Testis (tissue), 2 donors: Measurements from ENCODE around the gene CDH7.

ENCODE experiments used
- CTCF ChIP-seq, 3 experiments: fragments of 450-650 bp in 2 of 3; fragments of 200-600 bp in 1 of 3; sonication (generic) in 1 of 3; IDR thresholded peaks; one replicate each; pipeline ENCODE4 v1.5.1; 2016 to 2019; ENCODE audit warnings: antibody characterized with exemption in 3 of 3, mild to moderate bottlenecking in 2 of 3, moderate library complexity in 1 of 3
- POLR2A ChIP-seq: fragments of 450-650 bp; IDR thresholded peaks from one replicate; pipeline ENCODE4 v1.6.1; 2017; ENCODE audit warnings: antibody characterized with exemption, mild to moderate bottlenecking, moderate library complexity

GRCh38 chr18:65768120-65768778 lies 17.4 kb downstream of the CDH7 start:
- no peak for TF ChIP-seq POLR2A
- TF ChIP-seq CTCF (IDR thresholded peaks at IDR 0.05) = no peak
